NCI-H146 treated with DMSO at 0.1 percent for 48 hours (cell line): ENCODE results near the gene PPFIA1.

Source experiments
- DNase-seq: peaks from one replicate; lab custom pipeline; 2025; ENCODE audit not compliant: unreplicated experiment; lab: John Stamatoyannopoulos, UW

PPFIA1 gene

GRCh38 chr11:70429428-70429705 is 158.9 kb downstream of the PPFIA1 start:
- no peak for DNase-seq

DNA sequence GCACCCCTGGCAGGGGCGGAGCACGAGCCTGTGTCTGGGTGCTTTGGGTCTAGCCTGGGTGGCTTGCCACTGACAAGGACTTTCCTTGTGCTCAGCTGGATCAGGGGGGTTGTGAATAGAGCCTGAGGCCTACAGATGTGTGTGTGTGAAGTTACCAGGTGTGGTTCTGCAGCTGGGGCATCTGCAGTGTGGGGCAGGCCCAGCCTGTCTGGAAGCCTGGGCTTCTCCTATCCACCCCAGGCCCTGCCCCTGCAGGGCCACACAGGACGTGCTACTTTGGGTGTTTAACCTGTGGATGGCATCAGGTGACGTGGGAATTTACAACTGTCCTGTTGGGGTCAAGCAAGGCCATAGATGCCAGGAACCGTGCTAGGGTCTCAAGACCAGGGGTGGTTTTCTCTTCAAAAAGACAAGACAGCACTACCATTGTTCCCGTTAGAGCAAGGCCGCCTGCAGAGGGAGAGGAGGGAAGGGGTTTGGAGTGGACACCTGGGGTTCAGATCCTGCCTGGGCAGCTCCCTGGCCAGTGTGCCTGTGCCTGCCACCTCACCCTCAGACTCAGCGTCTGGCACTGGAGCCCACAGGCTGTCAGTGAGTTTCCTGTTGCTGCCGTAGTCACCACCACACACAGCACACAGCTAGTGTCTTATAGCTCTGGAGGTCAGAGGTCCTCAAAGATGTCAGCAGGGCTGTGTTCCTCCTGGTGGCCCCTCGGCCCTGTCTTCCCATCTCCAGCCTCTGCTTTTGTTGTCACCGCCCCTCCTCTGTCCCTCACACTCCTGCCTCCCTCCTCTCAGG is 159.4 kb downstream of the PPFIA1 start:
- DNase-seq = no peak

DNA sequence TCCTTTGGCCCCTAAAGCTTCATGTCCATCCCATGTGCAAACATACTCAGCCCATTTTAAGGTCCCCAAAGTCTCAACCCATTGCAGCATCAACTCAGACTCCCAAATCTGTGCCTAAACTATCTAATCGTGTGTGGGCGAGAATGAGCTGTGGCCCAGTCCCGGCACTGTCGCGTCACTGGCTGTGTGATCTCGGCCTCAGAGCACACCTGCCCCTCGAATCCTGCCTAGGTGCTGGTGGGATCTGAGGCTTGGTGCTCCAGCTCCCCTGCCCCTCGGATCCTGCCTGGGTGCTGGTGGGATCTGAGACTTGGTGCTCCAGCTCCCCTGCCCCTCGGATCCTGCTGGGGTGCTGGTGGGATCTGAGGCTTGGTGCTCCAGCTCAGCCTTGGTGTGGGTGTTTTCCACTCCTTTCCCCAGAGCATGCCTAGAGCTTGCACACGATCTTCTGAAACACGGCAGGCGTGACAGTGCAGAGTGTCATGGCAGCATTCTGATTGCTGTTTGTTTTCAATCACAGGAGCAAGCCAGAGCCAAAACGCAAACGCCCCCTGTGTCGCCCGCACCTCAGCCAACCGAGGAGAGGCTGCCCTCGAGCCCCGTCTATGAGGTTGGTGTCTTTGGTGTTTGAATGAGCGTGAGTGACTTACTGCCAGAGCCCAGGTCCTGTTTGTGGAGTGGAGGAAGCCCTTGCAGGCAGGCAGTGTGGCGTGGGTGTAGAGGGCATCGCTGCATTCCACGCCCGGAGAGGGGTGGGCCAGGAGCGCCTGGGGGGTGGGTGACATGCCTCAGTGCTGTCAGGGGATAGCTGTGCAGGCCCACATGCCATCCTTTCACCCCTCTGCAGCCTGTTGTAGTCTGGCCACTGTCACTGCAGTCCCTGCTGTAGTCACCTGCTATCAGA is 160.4 kb downstream of the PPFIA1 start:
- no peak for DNase-seq

GRCh38 chr11:70431611-70432010 is 161.1 kb downstream of the PPFIA1 start:
- no peak for DNase-seq

DNA sequence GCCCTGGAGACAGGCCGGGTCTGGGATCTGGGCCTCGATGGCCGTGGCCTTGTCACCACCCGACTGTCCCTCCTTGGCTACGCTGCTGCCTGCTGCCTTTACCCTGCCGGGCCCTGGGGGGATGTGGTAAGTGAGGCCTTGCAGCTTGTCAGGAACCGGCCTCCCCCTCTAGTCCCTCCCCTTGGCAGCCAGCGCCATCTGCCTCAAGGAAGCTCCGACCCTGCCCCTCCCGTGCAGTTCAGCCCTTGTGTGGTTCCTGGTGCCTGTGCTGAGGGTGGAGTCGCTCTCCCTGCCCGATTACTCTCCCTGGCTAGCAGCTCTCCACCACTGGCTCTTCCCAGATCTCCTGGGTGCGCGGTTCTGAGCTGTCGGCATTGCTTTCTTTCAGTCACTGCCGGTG is 161.6 kb downstream of the PPFIA1 start:
- DNase-seq = no peak

DNA sequence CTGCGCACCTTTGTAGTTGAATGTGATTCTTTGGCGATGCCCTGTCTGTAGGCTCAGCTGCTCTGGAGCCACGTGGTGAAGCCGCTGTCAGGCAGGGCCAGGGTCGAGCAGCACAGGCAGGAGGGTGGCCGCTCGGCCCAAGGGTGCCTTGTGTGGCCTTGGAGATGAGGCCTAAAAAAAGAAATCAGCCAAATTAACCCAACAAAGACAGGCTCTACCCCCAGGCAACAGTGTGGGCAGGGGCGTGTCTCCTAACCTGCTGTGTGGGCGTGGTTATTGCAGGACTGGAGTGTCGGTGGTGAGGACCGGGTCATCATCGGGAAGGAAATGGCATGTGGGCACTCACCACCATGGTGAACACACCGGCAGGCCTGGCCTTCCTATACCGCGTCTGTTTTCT is 162.1 kb downstream of the PPFIA1 start:
- no peak for DNase-seq

GRCh38 chr11:70433038-70433437 is 162.5 kb downstream of the PPFIA1 start:
- DNase-seq = no peak

DNA sequence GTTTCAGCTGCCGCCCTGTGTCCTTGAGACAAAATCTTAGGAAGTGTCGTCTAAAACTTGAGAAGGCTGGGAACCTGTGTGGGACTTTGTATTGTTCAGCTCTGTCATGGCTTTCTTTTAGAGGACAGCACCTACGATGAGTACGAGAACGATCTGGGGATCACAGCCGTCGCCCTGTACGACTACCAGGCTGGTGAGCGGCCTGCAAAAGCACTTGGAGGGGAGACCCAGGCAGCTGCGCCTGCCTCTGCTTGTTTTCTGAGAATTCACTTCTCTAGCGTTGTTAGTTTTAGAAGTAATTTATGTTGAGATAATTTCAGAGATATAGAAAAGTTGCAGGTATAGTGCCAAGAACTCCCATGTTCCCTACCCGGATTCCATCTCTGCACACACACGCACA is 163.0 kb downstream of the PPFIA1 start:
- no peak for DNase-seq
